ENCODE data around the gene DNAH17.

DNAH17 gene

DNA sequence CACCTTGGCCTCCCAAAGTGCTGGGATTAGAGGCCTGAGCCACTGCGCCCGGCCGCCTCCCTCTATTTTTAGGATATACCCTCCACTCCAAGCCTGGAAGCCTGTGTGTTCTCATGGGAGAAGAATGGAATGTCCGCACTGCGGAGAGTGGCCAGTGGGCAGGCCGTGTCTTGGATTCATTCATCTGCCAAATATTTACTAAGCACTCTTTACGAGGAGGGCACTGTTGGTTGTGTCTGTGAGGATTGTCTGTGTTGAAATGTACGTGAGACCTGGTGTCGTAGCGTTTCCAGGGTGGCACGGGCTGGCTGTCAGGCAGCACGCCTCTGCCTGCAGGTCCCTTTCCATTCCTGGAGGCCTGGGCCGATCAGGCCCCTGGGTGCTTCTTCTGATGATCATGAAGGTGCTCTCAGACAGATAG is 179.5 kb downstream of the DNAH17 start:
- Histone ChIP-seq H3K27ac (ENCODE audit: poor library complexity, severe bottlenecking) (no peak overlapping the region), H3K4me1 (ENCODE audit: insufficient read depth, poor library complexity, severe bottlenecking) (peaks cover 25% of the 10 kb centered on the region), H3K36me3 (ENCODE audit: low read depth) (peaks cover 93% of the 10 kb centered on the region), H3K4me3 (ENCODE audit: severe bottlenecking) (no peak overlapping the region), H3K9me3 (ENCODE audit: severe bottlenecking) (no peaks in the 10 kb centered on the region), H3K27me3 (ENCODE audit: insufficient read depth, poor library complexity, severe bottlenecking) (no peaks in the 10 kb centered on the region)
- TF ChIP-seq, protein P1, sequence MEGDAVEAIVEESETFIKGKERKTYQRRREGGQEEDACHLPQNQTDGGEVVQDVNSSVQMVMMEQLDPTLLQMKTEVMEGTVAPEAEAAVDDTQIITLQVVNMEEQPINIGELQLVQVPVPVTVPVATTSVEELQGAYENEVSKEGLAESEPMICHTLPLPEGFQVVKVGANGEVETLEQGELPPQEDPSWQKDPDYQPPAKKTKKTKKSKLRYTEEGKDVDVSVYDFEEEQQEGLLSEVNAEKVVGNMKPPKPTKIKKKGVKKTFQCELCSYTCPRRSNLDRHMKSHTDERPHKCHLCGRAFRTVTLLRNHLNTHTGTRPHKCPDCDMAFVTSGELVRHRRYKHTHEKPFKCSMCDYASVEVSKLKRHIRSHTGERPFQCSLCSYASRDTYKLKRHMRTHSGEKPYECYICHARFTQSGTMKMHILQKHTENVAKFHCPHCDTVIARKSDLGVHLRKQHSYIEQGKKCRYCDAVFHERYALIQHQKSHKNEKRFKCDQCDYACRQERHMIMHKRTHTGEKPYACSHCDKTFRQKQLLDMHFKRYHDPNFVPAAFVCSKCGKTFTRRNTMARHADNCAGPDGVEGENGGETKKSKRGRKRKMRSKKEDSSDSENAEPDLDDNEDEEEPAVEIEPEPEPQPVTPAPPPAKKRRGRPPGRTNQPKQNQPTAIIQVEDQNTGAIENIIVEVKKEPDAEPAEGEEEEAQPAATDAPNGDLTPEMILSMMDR (IDR thresholded peaks at IDR 0.05; ENCODE audit: poor library complexity, severe bottlenecking) = no peak
- DNase-seq (ENCODE audit: low spot score) = no peak
- ATAC-seq (ENCODE audit: low read depth) = no peak

DNA sequence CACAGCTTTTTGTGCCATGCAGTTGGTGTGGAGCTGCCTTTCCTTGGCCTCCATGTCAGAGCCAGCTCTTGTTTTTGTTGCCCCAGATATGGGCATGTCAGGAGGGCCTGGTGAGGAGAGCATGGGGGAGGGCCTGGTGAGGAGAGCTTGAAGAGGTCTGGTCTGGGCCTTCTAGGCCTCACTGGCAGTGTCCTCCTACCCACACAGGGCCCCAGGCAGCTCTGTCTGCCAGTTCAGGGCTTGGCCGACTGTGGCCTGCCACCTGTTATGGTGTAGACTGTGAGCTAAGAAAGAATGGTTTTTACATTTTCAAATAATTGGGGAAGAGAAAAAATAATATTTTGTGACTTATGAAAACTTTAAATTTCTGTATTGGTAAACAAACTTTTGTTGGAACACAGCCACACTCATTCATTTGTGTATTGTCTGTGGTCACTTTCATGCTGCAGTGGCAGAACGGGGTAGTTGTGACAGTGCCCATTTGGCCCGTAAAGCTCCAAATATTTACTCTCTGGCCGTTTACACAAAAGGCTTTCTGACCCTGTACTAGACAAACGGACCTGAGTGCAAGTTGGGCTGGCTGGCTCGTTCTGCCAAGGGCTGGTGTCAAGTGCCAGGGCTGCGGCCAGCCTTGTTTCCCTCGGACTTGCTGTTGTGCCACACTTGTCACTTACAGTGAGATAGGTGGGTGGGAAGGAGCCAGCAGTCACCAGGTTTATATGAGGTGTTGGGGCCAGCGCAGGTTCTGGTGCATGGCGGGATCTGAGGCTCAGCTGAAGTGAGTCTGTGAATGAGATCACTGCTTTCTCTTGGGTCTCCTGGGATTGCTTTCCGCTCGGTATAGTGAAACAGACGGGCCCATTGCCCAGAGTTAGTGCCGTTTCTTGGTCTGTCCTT is 180.5 kb downstream of the DNAH17 start:
- peaks cover 34% of the 10 kb centered on the region for H3K4me1 ChIP-seq (ENCODE audit: insufficient read depth, poor library complexity, severe bottlenecking)

DNA sequence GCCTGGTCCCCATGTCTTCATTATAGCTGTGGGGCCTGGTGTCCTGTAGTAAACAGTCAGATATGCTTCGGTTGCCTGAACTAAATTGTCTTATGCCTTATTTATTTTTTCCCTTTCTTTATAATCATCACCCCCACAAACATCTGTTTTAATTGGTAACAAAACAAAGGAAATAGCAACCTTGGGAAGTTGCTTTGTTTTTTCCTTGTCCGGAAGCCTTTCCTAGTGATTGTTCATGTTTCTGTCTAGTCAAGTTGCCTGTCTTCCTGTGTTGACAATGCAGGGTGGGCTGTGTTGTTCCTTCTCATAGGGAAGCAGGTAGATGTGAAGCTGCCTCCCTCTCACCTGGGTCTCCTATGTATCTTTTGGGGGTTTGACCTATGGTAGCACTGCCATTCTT is 182.0 kb downstream of the DNAH17 start:
- Histone ChIP-seq H3K9me3 (ENCODE audit: severe bottlenecking) (no peaks in the 10 kb centered on the region), H3K4me1 (ENCODE audit: insufficient read depth, poor library complexity, severe bottlenecking) (peaks cover 31% of the 10 kb centered on the region), H3K27me3 (ENCODE audit: insufficient read depth, poor library complexity, severe bottlenecking) (no peaks in the 10 kb centered on the region), H3K36me3 (ENCODE audit: low read depth) (peaks cover 75% of the 10 kb centered on the region), H3K27ac (ENCODE audit: poor library complexity, severe bottlenecking) (no peak overlapping the region), H3K4me3 (ENCODE audit: severe bottlenecking) (no peak overlapping the region)
- DNase-seq (ENCODE audit: low spot score) = no peak
- TF ChIP-seq, protein P1 (IDR thresholded peaks at IDR 0.05; ENCODE audit: poor library complexity, severe bottlenecking) = no peak
- ATAC-seq (ENCODE audit: low read depth) = no peak

More for the DNA sequence above, 180.5 kb downstream of the DNAH17 start:
- ATAC-seq (ENCODE audit: low read depth) (no peak), DNase-seq (ENCODE audit: low spot score) (no peak)
- H3K9me3 ChIP-seq (ENCODE audit: severe bottlenecking) = no peaks in the 10 kb centered on the region
- H3K27me3 ChIP-seq (ENCODE audit: insufficient read depth, poor library complexity, severe bottlenecking) = no peaks in the 10 kb centered on the region
- H3K4me3 ChIP-seq (ENCODE audit: severe bottlenecking) = no peak overlapping the region
- peaks cover 90% of the 10 kb centered on the region for H3K36me3 ChIP-seq (ENCODE audit: low read depth)
- H3K27ac ChIP-seq (ENCODE audit: poor library complexity, severe bottlenecking) = no peak overlapping the region
- TF ChIP-seq, protein P1 (IDR thresholded peaks at IDR 0.05; ENCODE audit: poor library complexity, severe bottlenecking) = no peak

DNA sequence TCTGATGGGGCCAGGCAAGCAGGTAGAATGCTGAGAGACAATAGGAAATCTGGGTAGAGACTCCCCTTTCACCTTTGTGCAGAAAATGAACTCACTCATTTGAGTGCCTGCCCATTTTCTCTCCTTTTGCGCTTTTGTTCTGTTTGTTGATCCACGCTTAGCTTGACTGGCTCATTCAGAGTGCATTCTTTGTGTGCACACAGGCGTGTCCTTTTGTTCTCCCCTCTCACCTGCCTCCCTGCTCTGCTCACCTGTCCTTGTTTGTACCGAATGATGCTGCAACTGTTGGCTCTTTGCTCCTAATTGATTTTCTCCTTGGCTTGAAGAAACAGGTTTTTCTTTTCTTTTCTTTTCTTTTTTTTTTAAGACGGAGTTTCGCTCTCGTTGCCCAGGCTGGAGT is 183.0 kb downstream of the DNAH17 start:
- H3K27me3 ChIP-seq (ENCODE audit: insufficient read depth, poor library complexity, severe bottlenecking) = no peaks in the 10 kb centered on the region
- H3K4me3 ChIP-seq (ENCODE audit: severe bottlenecking) = no peak overlapping the region
- H3K27ac ChIP-seq (ENCODE audit: poor library complexity, severe bottlenecking) = no peak overlapping the region
- peaks cover 66% of the 10 kb centered on the region for H3K36me3 ChIP-seq (ENCODE audit: low read depth)
- peaks cover 24% of the 10 kb centered on the region for H3K4me1 ChIP-seq (ENCODE audit: insufficient read depth, poor library complexity, severe bottlenecking)
- TF ChIP-seq, protein P1 (IDR thresholded peaks at IDR 0.05; ENCODE audit: poor library complexity, severe bottlenecking) = no peak
- no peaks in the 10 kb centered on the region for H3K9me3 ChIP-seq (ENCODE audit: severe bottlenecking)
- no peak for DNase-seq (ENCODE audit: low spot score)
- no peak for ATAC-seq (ENCODE audit: low read depth)

DNA sequence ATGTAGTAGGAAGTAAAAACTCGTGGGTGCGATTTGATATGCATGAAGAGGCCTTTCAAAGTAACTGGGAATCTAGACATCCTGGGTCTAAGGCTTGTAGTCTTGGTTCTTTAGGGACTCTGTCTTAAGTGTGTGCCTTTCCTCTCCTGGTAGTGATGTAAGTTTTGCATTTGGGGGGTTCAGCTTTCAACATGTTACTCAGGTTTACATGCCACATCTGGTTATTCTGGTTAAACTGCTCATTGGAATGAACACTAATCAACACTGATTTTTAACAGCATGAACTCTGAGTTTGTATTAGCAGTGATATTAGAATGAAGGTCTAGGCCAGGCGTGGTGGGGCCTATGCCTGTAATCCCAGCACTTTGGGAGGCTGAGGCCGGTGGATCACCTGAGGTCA is 183.6 kb downstream of the DNAH17 start:
- Histone ChIP-seq H3K27ac (ENCODE audit: poor library complexity, severe bottlenecking) (no peak overlapping the region), H3K4me1 (ENCODE audit: insufficient read depth, poor library complexity, severe bottlenecking) (peaks cover 24% of the 10 kb centered on the region), H3K4me3 (ENCODE audit: severe bottlenecking) (no peak overlapping the region), H3K36me3 (ENCODE audit: low read depth) (peaks cover 59% of the 10 kb centered on the region), H3K27me3 (ENCODE audit: insufficient read depth, poor library complexity, severe bottlenecking) (no peaks in the 10 kb centered on the region), H3K9me3 (ENCODE audit: severe bottlenecking) (no peaks in the 10 kb centered on the region)
- ATAC-seq (ENCODE audit: low read depth) (no peak), DNase-seq (ENCODE audit: low spot score) (no peak)
- TF ChIP-seq, protein P1 (IDR thresholded peaks at IDR 0.05; ENCODE audit: poor library complexity, severe bottlenecking) = no peak

Measured in RWPE2 (cell line).